Measurements from ENCODE around the gene CNDP1. TPM values are rescaled to one million over a fixed set of nuclear protein-coding genes. Genes with fewer than 3 reads are reported as not detected.
"Not testable (repeated sequence)": the region's sequence is repeated elsewhere in the genome, so short reads cannot be mapped to it uniquely, and the experiment has no call there.

The CNDP1 gene
- total RNA-seq, 4 donors from 2014 or later = 0.15 TPM; not detected in 3

DNA sequence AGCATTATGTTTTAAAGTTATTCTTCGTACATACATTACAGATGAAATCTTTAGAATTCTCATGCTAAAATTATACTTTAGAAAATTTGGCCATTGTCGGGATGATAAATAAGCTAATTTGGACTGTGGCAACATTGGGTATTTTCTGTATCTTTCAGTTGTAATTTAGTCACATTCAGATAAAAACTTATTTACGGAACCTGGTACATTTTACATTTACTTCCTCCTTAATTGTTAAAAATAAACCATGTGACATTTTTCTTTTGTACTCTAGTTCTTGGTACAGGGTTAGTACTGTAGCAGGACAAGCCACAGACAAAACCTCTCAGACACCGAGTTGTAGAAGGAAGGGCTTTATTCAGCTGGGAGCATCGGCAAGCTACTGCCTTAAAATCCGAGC lies 33.9 kb upstream of the CNDP1 start:
- Histone ChIP-seq H3K27ac (no peak overlapping the region), H3K4me3 (peak overlapping the region in 1 of 2 donors; percentile 18), H3K27me3 (no peaks in the 10 kb centered on the region), H3K4me1 (peaks cover 0 to 29% (median 10%) of the 10 kb centered on the region in 3 donors), H3K36me3 (peaks cover 0 to 50% of the 10 kb centered on the region in 2 donors), H3K9me3 (no peaks in the 10 kb centered on the region)
- ATAC-seq = no peak
- WGBS, 2 donors (ENCODE audit: low coverage in 1 of 2) = 78 to 79% methylated on average over 4 to 6 of the region's 6 CpGs
- TF ChIP-seq POLR2A (IDR thresholded peaks at IDR 0.05) (no peak), CTCF (IDR thresholded peaks at IDR 0.05) (no peak), EP300 (IDR thresholded peaks at IDR 0.05) (no peak), POLR2AphosphoS5 (IDR thresholded peaks at IDR 0.05) (no peak)

- not testable (repeated sequence) for H3K27me3 ChIP-seq, H3K9me3 ChIP-seq, H3K27ac ChIP-seq, ATAC-seq
- H3K4me3 ChIP-seq = peak overlapping the region in 1 of 2 donors; percentile 18
- WGBS, 2 donors (ENCODE audit: low coverage in 1 of 2) = 82 to 90% methylated on average over 5 to 8 of the region's 8 CpGs
- peaks cover 0 to 28% (median 10%) of the 10 kb centered on the region in 3 donors for H3K4me1 ChIP-seq
- peaks cover 0 to 54% of the 10 kb centered on the region in 2 donors for H3K36me3 ChIP-seq
These were observed 33.5 kb upstream of the CNDP1 start for GRCh38 chr18:74500774-74501173.

- H3K36me3 ChIP-seq = peaks cover 0 to 60% of the 10 kb centered on the region in 2 donors
- ATAC-seq = no peak
- H3K27ac ChIP-seq = no peak overlapping the region
- H3K4me1 ChIP-seq = peaks cover 0 to 33% (median 10%) of the 10 kb centered on the region in 3 donors
- no peak overlapping the region for H3K4me3 ChIP-seq
- TF ChIP-seq CTCF (IDR thresholded peaks at IDR 0.05) (no peak), EP300 (IDR thresholded peaks at IDR 0.05) (no peak), POLR2AphosphoS5 (IDR thresholded peaks at IDR 0.05) (no peak), POLR2A (IDR thresholded peaks at IDR 0.05) (no peak)
- no peaks in the 10 kb centered on the region for H3K27me3 ChIP-seq
- WGBS, 2 donors (ENCODE audit: low coverage in 1 of 2) = 83 to 100% methylated on average over 1 to 2 of the region's 4 CpGs
- no peaks in the 10 kb centered on the region for H3K9me3 ChIP-seq
These were observed 32.9 kb upstream of the CNDP1 start for GRCh38 chr18:74501386-74501785.

DNA sequence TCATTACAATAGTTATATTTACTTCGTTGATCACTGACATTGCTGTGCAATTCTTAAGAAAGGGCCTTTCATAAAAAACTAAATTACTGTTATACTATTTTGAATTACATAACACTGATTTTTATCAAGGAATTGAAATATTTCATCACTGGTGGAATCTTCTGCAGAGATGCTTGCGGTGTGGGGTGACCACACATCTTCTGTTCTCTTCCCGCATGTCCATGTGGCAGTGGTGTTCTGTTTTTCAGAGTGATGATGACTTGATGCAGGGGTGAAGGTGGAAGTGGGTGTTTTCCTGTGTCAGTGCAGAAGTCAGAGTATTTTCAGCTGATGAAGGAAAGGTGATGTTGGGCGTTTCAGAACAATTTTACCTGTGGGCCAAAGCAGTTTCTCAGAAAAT lies 31.2 kb upstream of the CNDP1 start:
- peaks cover 0 to 27% (median 0%) of the 10 kb centered on the region in 3 donors for H3K4me1 ChIP-seq
- H3K27ac ChIP-seq = no peak overlapping the region
- 90 to 100% methylated on average over 3 to 4 of the region's 4 CpGs for WGBS, 2 donors (ENCODE audit: low coverage in 1 of 2)
- H3K9me3 ChIP-seq = no peaks in the 10 kb centered on the region
- ATAC-seq = no peak
- H3K4me3 ChIP-seq = no peak overlapping the region
- peaks cover 0 to 77% of the 10 kb centered on the region in 2 donors for H3K36me3 ChIP-seq
- no peak for TF ChIP-seq POLR2A (IDR thresholded peaks at IDR 0.05)
- no peak for TF ChIP-seq POLR2AphosphoS5 (IDR thresholded peaks at IDR 0.05)
- no peak for TF ChIP-seq CTCF (IDR thresholded peaks at IDR 0.05)
- no peak for TF ChIP-seq EP300 (IDR thresholded peaks at IDR 0.05)
- no peaks in the 10 kb centered on the region for H3K27me3 ChIP-seq

- TF ChIP-seq POLR2A (IDR thresholded peaks at IDR 0.05) (no peak), CTCF (IDR thresholded peaks at IDR 0.05) (no peak), POLR2AphosphoS5 (IDR thresholded peaks at IDR 0.05) (no peak), EP300 (IDR thresholded peaks at IDR 0.05) (no peak)
- H3K4me3 ChIP-seq = no peak overlapping the region
- WGBS, 2 donors (ENCODE audit: low coverage in 1 of 2) = 89 to 94% methylated on average over 12 to 15 of the region's 16 CpGs
- H3K9me3 ChIP-seq = no peaks in the 10 kb centered on the region
- H3K27me3 ChIP-seq = no peaks in the 10 kb centered on the region
- ATAC-seq = no peak
- H3K36me3 ChIP-seq = peaks cover 0 to 99% of the 10 kb centered on the region in 2 donors
- H3K4me1 ChIP-seq = peaks cover 0 to 15% (median 0%) of the 10 kb centered on the region in 3 donors
- H3K27ac ChIP-seq = no peak overlapping the region
These were observed 28.5 kb upstream of the CNDP1 start for GRCh38 chr18:74505776-74506175.
